HL-60/S4 treated with phorbol 12-myristate 13-acetate at 8.2 ng/mL for 4 days and 3 days (cell line): ENCODE data around the gene MACROD1.

Experiments
- in situ Hi-C: fragments of 300-500 bp; cut with MboI; formaldehyde crosslinking; loops from 2 replicates; pipeline ENCODE4 v1.15.0; 2022; ENCODE audit warnings: low sequenced_read_pairs

MACROD1 gene

GRCh38 chr11:64165842-64166635 is at the start of gene MACROD1:
MACROD1 (minus strand) TSS chr11:64166113; CDS start chr11:64165994, 119 bp downstream.
- in situ Hi-C loops: loop anchor here (25.0 kb wide), 1 partner anchor 329 kb away; the partner anchor contains the start of gene MARK2

DNA sequence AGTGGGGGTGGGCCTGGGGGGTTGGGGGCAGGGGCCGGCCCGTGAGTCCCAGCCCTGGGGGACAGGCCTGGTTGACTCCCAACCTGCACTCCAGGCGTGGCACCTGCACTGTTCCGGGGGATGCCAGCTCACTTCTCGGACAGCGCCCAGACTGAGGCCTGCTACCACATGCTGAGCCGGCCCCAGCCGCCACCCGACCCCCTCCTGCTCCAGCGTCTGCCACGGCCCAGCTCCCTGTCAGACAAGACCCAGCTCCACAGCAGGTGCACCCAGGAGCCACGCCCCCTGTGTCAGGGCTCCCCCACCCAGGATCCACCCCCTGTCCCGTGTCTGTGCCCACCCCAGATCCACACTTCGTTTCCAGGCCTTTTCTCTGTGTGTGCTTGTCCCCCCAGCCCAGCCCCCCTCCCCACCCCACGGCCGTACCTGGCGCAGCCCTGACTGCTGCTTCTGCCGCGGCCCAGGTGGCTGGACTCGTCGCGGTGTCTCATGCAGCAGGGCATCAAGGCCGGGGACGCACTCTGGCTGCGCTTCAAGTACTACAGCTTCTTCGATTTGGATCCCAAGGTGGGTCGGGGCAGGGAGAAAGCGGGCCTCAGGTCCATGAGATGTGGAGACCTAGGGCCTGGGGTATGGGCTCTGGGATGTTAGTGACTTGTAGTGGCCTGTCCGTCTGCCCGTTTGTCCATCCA is 45.4 kb upstream of the MACROD1 start:
- in situ Hi-C loops: no loop called here

- in situ Hi-C loops: no loop called here
Measured at GRCh38 chr11:64210301-64211020, 44.5 kb upstream of the MACROD1 start.

- in situ Hi-C loops: no loop called here
Measured at GRCh38 chr11:64209563-64209843, 43.6 kb upstream of the MACROD1 start.

DNA sequence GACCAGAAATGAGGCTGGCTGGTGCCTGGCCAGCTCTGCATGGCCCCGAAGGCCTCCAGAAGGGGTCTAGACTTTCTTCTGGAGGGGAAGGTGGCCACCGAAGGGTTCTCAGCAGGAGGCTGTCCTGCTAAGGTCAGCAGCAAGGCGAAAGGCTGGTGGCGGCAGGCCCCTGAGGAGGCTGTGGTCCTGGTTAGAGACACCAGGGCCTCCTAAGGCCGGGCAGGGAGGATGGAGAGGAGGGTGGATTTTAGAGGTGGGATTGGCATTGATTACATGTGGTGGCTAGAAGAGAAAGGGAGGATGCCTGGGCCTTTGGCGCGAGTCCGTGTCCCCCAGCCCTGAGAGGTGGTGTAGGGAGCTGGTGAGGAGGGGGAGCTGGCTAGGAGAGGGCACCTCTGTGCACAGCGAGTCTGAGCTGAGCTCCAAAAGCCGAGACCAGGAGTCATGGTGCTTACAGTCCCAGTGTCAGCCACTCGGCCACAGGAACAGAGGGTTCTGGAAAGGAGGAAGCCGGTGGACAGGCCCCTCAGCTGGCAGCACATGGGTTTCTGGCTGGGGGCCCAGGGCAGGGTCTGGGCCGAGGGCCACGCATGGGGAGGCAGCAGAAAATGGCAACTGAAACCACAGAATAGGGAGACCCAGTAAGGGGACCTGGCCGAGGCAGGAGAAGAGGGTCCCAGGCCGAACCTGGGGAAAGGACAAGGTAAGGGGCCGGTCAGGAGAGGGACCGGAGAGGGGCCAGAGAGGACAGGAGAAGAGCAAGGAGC is 43.1 kb upstream of the MACROD1 start:
- in situ Hi-C loops: no loop called here

GRCh38 chr11:64208086-64208795 is 42.3 kb upstream of the MACROD1 start:
- in situ Hi-C loops: no loop called here

DNA sequence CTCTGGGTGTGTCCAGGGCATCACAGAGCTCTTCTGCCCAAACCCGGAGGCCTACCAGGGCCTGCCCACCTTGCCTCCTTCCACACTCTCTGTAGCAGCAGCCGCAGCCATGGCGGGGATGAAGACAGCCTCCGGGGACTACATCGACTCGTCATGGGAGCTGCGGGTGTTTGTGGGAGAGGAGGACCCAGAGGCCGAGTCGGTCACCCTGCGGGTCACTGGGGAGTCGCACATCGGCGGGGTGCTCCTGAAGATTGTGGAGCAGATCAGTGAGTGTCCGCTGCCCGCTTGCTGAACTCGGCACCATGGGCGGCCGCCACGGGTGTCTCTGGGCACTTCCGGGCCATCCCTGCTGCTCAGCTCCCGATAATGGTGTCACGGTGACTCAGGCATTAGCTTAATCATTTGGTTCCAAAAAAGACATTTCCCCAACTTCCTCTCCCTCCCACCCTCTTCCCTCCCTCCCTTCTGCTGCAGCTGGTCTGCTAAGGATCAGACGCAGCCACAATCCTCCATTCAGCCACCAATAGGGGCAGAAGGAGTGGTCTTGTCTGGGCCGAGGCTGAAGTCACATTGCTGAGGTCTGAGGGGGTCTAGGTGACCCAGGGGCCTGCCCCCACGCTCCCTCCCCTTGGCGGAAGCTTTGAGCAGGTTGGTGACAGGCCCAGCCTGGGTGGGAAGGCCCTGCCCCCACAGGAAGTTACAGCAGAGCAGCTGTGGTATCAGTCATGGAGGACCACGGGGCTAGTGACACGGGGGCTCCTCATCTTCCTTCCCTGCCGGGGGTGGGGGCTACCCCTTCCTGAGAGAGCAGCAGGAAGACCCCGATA is 41.6 kb upstream of the MACROD1 start:
- in situ Hi-C loops: no loop called here

DNA sequence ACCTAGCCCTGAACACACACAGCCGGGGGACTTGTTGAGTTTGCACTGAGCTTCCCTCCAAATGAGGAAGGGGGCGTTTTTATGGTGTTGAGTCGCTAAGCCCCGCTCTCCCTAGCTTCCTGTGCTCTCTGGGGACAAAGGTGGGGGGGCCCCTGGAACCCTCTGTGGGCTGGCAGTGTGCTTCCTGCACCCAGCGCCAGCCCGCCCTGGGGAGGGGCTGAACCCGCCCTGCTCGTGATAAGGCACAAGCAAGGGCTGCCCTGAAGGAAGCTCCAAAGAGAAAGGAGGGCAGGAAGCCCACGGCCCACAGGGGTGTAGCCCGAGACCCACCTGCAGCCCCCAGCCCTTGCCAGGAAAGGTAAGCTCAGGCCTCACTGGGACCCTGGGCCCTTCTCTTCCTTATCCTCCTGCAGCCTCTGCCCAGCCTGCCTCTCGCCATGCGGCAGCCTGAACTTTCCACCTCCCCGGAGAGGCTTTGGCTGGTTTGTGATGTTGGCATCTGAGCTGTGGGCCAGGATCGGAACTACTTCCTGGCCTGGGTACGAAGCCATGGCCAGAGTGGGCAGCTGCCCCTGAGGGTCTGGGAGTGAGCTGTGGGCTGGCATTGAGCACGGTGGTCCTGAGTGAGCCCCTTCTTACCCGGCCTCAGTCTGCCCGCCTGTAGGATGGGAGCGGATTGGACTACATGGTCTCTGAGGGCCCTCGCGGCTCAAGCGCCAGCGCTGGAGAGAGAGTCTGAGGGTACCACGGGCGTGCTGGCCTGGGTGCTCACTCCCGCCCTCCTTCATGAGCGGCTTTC is 40.7 kb upstream of the MACROD1 start, which contains the start of gene FERMT3:
Gene FERMT3, plus strand, starts transcription at position 265 of the 799 bp plus-strand sequence. CDS start 644 bp downstream, outside the sequence.
- in situ Hi-C loops: no loop called here

- in situ Hi-C loops: no loop called here
Measured at GRCh38 chr11:64204464-64204989, 38.6 kb upstream of the MACROD1 start.

DNA sequence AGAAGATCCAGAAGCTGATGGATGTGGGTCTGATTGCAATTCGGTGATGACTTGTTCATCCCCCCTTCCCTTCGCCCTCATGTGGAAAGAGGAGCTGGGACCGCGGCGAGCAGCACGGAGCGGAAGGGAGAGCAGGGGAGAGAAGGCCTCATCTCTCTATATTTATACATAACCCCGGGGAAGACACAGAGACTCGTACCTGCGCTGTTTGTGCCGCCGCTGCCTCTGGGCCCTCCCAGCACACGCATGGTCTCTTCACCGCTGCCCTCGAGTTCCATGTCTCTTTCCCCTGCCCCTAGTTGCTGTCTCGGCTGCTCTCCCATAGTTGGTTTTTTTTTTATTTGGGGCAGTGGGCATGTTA is 38.1 kb upstream of the MACROD1 start:
- in situ Hi-C loops: no loop called here

DNA sequence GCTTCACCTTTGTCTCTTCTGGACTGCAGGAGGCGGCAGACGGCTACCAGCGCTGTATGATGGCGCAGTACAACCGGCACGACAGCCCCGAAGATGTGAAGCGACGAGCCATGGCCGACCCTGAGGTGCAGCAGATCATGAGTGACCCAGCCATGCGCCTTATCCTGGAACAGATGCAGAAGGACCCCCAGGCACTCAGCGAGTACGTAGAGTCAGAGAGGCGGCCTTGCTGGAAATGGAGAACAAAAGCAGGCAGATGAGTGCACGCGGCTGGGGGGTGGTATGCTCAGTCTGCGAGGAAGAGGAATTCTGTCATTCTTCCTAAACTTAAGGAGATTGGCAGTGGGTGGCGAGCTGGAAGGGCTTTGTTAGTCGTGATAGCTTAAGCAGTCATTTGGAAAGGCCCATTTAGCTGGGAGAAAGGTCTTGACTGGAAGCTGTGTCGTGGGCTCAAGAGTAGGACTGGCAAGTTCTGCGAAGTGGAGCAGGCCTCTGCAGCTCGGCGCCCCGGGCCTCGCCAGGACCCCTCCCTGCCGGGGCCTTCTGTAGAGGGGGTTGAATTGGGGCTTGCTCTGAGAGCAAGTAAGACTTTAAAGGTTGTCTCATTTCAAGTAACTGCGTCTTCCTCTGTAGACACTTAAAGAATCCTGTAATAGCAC is 37.6 kb upstream of the MACROD1 start:
- in situ Hi-C loops: no loop called here

DNA sequence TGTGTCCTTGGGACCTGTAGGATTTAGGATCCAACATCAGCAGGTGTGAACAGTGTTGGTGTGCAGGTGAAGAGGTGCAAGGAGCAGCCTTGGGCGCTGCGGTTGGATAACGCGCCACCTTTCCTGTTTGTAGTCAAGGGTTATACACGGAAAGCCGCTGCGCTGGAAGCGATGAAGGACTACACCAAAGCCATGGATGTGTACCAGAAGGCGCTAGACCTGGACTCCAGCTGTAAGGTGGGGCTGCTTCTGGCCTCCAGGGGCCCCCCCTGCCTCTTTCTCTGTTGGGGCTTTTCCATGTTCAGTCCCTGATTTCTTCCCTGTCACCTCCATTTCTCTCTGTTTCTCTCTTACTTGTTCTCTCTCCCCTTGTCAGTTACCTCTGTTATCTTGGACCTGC is 37.1 kb upstream of the MACROD1 start:
- in situ Hi-C loops: no loop called here

- in situ Hi-C loops: no loop called here
Measured at GRCh38 chr11:64201543-64201942, 35.6 kb upstream of the MACROD1 start.

DNA sequence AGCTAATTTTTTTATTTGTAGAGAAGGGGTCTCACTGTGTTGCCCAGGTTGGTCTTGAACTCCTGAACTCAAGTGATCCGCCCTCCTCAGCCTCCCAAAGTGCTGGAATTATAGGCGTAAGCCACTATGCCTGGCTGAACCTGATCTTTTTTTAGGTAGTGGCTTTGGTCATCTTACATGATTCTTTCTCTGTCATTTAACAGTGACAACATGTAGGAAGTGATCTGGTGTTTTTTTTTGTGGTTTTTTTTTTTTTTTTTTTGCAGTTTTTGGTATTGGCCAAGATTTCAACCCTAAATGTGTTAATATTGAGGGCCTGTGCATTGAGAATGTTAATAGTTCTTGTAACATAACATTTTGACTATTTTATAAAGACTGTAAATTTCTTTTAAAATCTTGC is 32.6 kb upstream of the MACROD1 start:
- in situ Hi-C loops: no loop called here

DNA sequence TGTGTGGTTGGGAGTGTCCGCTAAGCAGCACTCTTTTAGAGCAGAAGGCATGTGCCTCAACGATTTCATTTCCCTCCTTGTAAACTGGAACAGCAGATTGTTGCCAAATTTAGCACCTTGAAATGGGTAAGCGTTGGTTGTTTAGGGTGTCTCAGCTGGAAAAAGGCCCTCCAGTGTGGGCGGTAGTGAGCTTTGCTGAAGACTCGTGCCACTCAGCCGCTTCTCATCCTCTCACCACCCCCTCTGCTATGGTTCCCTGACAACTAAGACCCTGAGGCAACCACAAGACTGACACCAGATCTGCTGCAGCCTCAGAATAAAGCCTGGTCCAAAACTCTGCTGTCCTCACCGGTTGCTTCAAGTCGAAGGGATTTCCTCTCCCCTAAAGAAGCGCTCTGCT is 30.7 kb upstream of the MACROD1 start:
- in situ Hi-C loops: no loop called here

DNA sequence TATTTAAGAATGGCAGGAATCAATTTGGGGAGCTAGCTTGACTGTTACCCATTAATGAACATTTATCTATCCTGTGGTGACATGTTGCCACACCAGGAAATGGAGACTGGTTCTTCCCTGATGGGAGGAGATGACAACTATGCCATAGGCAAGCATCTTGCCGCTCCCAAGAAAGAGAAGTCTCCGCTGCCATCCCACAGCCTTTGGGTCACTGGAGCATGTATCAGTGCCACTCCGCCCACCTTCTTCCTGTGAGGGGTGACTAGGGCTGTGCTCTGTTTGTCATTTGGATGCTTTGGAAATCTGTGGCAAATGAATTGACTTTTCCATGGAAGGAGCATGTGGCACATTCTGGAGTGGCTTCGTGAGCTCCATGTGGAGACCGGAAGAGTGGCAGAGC is 26.5 kb upstream of the MACROD1 start:
- in situ Hi-C loops: no loop called here

- in situ Hi-C loops: no loop called here
Measured at GRCh38 chr11:64186492-64187165, 20.7 kb upstream of the MACROD1 start.
